NCI-H82 treated with DMSO at 0.1 percent for 48 hours (cell line): ENCODE results near the gene TAF4.

Experiments
- DNase-seq: peaks from one replicate; lab custom pipeline; 2025; ENCODE audit not compliant: unreplicated experiment; lab: John Stamatoyannopoulos, UW

The TAF4 gene

GRCh38 chr20:62045529-62046285 is 20.0 kb downstream of the TAF4 start:
- no peak for DNase-seq

- no peak for DNase-seq
These were observed 20.6 kb downstream of the TAF4 start for GRCh38 chr20:62045118-62045517.

GRCh38 chr20:62044631-62045030 is 21.1 kb downstream of the TAF4 start:
- no peak for DNase-seq

GRCh38 chr20:62043131-62043914 is 22.4 kb downstream of the TAF4 start:
- no peak for DNase-seq

- no peak for DNase-seq
These were observed 23.5 kb downstream of the TAF4 start for GRCh38 chr20:62042025-62042820.

GRCh38 chr20:62040933-62041332 is 24.7 kb downstream of the TAF4 start:
- DNase-seq = no peak

GRCh38 chr20:62040381-62040922 is 25.2 kb downstream of the TAF4 start:
- DNase-seq = no peak

GRCh38 chr20:62039738-62040137 is 25.9 kb downstream of the TAF4 start:
- no peak for DNase-seq

GRCh38 chr20:62032609-62033368 is 32.9 kb downstream of the TAF4 start:
- DNase-seq = no peak

- DNase-seq = no peak
These were observed 34.1 kb downstream of the TAF4 start for GRCh38 chr20:62031462-62032092.

- no peak for DNase-seq
These were observed 34.7 kb downstream of the TAF4 start for GRCh38 chr20:62030834-62031434.

- no peak for DNase-seq
These were observed 35.3 kb downstream of the TAF4 start for GRCh38 chr20:62030357-62030756.

GRCh38 chr20:62029949-62030348 is 35.7 kb downstream of the TAF4 start:
- no peak for DNase-seq

GRCh38 chr20:62029296-62029695 is 36.4 kb downstream of the TAF4 start:
- DNase-seq = no peak

GRCh38 chr20:62028384-62028783 is 37.3 kb downstream of the TAF4 start:
- no peak for DNase-seq

- no peak for DNase-seq
These were observed 37.9 kb downstream of the TAF4 start for GRCh38 chr20:62027698-62028321.

GRCh38 chr20:62027116-62027515 is 38.6 kb downstream of the TAF4 start:
- no peak for DNase-seq

GRCh38 chr20:62026564-62026856 is 39.2 kb downstream of the TAF4 start:
- DNase-seq = no peak

GRCh38 chr20:62025832-62026563 is 39.7 kb downstream of the TAF4 start:
- no peak for DNase-seq
